Heart left ventricle (tissue), 13 donors: ENCODE results near the gene RAX2.

Experiments
- CTCF ChIP-seq, 12 donors: fragments of 200-600 bp; sonication (generic) in 4 of 12; IDR thresholded peaks; one replicate each; pipeline versions ENCODE4 v1.5.0 to v1.8.0; 2018 to 2022; ENCODE audit warnings: antibody characterized with exemption in 12 of 12, mild to moderate bottlenecking in 5 of 12
- POLR2A ChIP-seq, 2 donors: fragments of 450-650 bp; IDR thresholded peaks; one replicate each; pipeline ENCODE4 v1.6.1; 2017; ENCODE audit warnings: antibody characterized with exemption in 2 of 2, mild to moderate bottlenecking in 2 of 2, moderate library complexity in 2 of 2
- donor health status: ischemic (EF 13 %, LVEDD 7.1; RV severe dilation, severe dysfunction).
- donor health status: DM: no; HTN: yes; CAD: no.
- donor health status: DM: no; HTN: no; CAD: no.
- donor health status: ischemic (EF 25% LVEDD 6.9; RV normal size, moderate dysfunction).
- donor health status: ischemic (EF 25% LVEDD 5.7; RV mildly dilated, moderate dysfunction).
- donor health status: ischemic (EF 35%, LVEDD 5.7; RV mildly dilated, moderate dysfunction).
- donor health status: nonischemic (EF 11% LVEDD 7.7; RV severe dilation, severe dysfunction).
- donor health status: DM: yes; HTN: yes; CAD: no.
- donor health status: PGD.
- donor health status: ischemic (EF 29% LVEDD 5.4; RV normal size, mild dysfunction).
- donor health status: nonischemic (EF 23%, LVEDD 6.1; RV moderate dilation, normal function).

GRCh38 chr19:3723110-3723488 lies 48.9 kb downstream of the RAX2 start:
- TF ChIP-seq CTCF (IDR thresholded peaks at IDR 0.05) (no peak), POLR2A (IDR thresholded peaks at IDR 0.05) (no peak)
